Ureter (tissue), 1 donor: ENCODE data around the gene ADGRV1. TPM values are rescaled to one million over a fixed set of nuclear protein-coding genes. Genes with fewer than 3 reads are reported as not detected.
"Not testable (repeated sequence)": the region's sequence is repeated elsewhere in the genome, so short reads cannot be mapped to it uniquely, and the experiment has no call there.

Experiments used
- DNase-seq: peaks from one replicate; pipeline ENCODE4 v3.0.0-alpha.2; 2020; ENCODE audit warnings: low spot score
- total RNA-seq: library from RNA; stranded (reverse); gene quantifications from one replicate; pipeline ENCODE4 v1.2.4, GENCODE V29; 2023
- donor health status: DM: yes; HTN: yes; CAD: no.

The ADGRV1 gene
- total RNA-seq, 1 donor from 2014 or later, result 4.7 TPM

- DNase-seq, result no peak
Measured at GRCh38 chr5:90645024-90645610, 86.5 kb downstream of the ADGRV1 start.

GRCh38 chr5:90650767-90651166 is 92.2 kb downstream of the ADGRV1 start:
- no peak for DNase-seq

GRCh38 chr5:90654215-90654614 is 95.6 kb downstream of the ADGRV1 start:
- no peak for DNase-seq

GRCh38 chr5:90655423-90655822 is 96.8 kb downstream of the ADGRV1 start:
- no peak for DNase-seq

DNA sequence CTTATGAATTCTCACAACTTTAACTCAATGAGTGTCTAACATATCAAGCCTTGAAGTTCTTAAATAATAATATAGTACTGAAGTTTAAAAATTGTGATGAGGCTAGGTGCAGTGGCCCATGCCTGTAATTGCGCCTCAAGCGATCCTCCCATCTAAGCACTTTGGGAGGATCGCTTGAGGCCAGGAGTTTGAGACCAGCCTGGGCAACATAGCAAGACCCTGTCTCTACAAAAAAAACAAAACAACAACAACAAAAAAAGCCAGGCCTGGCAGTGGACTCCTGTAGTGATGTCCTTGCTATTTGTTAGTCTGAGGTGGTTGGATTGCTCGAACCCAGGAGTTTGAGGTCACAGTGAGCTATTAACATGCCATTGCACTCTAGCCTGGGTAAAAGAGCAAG is 98.4 kb downstream of the ADGRV1 start:
- DNase-seq, result no peak

GRCh38 chr5:90657788-90658187 is 99.2 kb downstream of the ADGRV1 start:
- no peak for DNase-seq

- no peak for DNase-seq
Measured at GRCh38 chr5:90658620-90659019, 100.0 kb downstream of the ADGRV1 start.

DNA sequence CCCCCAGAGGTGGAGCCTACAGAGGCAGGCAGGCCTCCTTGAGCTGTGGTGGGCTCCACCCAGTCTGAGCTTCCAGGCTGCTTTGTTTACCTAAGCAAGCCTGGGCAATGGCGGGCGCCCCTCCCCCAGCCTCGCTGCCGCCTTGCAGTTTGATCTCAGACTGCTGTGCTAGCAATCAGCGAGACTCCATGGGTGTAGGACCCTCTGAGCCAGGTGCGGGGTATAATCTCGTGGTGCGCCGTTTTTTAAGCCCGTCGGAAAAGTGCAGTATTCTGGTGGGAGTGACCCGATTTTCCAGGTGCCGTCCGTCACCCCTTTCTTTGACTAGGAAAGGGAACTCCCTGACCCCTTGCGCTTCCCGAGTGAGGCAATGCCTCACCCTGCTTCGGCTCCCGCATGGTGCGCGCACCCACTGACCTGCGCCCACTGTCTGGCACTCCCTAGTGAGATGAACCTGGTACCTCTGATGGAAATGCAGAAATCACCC is 109.5 kb downstream of the ADGRV1 start:
- not testable (repeated sequence) for DNase-seq

DNA sequence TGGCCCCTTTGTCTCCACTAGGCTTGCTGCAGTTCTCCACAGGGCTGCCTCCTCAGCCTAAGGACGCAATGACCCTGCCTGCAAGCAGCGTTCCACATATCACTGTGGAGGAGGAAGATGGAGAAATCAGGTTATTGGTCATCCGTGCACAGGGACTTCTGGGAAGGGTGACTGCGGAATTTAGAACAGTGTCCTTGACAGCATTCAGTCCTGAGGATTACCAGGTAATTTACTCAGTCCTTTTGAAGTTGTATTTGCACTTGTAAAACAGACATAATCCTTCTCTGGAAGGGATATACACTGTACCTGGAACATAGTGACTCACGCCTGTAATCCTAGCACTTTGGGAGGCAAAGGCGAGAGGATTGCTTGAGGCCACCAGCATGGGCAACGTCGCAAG is 116.6 kb downstream of the ADGRV1 start:
- no peak for DNase-seq

- DNase-seq, result no peak
Measured at GRCh38 chr5:90680921-90681563, 122.4 kb downstream of the ADGRV1 start.

GRCh38 chr5:90682278-90682677 is 123.7 kb downstream of the ADGRV1 start:
- no peak for DNase-seq

DNA sequence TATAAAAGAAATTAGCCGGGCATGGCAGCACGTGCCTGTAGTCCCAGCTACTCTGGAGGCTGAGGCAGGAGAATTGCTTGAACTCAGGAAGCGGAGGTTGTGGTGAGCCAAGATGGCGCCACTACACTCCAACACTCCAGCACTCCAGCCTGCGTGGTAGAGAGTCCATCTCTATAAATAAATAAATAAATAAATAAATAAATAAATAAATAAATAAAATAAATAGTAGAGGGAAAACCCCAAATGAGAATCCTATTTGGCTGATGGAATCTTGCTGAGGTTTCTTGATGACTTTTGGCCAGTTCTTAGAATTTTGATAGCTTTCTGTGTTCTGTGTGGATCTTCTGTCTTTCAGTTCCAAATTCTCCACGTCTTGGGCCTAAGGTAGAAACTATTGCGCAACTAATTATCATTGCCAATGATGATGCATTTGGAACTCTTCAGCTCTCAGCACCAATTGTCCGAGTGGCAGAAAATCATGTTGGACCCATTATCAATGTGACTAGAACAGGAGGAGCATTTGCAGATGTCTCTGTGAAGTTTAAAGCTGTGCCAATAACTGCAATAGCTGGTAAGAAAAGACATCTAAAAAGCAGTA is 126.9 kb downstream of the ADGRV1 start:
- no peak for DNase-seq

GRCh38 chr5:90686363-90686762 is 127.8 kb downstream of the ADGRV1 start:
- not testable (repeated sequence) for DNase-seq

- not testable (repeated sequence) for DNase-seq
Measured at GRCh38 chr5:90687458-90687857, 128.9 kb downstream of the ADGRV1 start.

- DNase-seq, result no peak
Measured at GRCh38 chr5:90689064-90689463, 130.5 kb downstream of the ADGRV1 start.

- DNase-seq, result no peak
Measured at GRCh38 chr5:90690307-90690706, 131.7 kb downstream of the ADGRV1 start.

DNA sequence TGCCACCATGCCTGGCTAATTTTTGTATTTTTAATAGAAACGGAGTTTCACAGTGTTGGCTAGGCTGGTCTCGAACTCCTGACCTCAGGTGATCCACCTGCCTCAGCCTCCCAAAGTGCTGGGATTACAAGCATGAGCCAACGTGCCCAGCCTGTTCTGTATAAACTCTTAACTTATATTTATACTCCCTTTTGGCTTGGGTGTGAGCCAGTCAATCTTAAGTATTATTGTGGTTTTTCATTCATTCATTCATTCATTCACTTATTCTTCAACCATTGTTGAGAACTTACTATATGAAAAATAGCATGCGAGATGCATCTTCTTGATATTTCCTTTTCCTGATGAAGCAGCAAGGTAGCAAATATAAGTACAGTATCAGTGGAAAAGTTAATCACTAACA is 132.9 kb downstream of the ADGRV1 start:
- no peak for DNase-seq

- no peak for DNase-seq
Measured at GRCh38 chr5:90696153-90696552, 137.6 kb downstream of the ADGRV1 start.

DNA sequence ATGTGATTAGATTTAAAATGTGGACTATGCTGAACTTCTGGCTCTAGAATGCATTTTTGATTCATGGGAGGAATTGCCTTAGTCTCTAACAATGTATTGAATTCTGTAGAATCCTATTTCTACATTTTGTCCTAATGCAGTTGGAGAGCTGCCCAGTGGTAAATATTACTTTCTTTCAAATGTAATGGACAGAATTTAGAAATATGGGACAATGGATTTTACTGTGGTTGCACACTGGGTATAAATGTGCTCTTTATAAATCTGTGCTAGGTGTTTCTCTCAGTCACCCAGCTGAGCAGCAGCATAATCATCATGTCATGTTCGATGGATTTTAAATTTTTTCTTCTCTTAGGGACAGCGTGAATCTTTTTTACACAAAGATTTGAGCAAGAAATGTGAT is 141.7 kb downstream of the ADGRV1 start:
- no peak for DNase-seq

DNA sequence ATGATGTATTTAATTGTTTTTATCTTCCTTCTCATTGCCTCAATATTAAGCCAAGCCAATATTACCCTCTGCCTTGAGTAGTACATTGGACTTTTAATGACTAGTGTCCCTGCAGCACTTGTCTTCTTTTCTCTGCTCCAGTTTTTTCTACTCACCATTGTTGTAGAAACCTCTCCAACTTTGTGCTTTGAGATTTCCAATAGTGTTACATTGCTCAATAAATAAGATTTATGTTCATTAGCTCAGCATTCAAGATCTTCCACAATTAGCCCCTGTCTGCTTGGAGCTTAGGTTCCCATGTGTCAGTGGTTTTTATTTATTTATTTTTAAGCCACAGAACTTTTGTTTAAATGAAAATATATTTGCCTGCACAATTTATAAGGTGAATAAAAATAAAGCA is 145.3 kb downstream of the ADGRV1 start:
- DNase-seq, result no peak

DNA sequence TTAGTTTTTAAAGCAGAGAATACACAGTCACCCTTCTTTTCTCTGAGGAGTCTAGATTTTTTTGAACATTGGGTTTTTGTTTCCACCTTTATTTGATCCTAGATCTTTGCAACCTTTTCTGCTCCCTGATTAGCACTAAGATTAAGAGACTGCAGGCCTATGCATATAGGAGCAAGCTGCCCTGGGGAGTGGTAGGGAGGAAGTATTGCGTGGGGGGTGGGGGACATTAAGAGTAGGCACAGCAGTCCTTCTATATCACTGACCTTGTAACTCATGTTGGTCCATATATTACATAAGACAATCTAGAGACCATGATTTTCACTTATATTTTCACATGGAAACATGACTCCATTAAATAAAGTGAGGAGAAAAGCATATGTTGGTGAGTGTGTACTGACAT is 149.1 kb downstream of the ADGRV1 start:
- DNase-seq, result no peak

- no peak for DNase-seq
Measured at GRCh38 chr5:90709323-90710155, 150.9 kb downstream of the ADGRV1 start.
